Hematopoietic multipotent progenitor cell treated with erythropoietin and hydrocortisone succinate and interleukin-3 and kit ligand, for 4 days (in vitro differentiated cells): ENCODE data around the gene PGBD2.

Experiments
- DNase-seq: peaks from one replicate; pipeline ENCODE4 v3.0.0-alpha.2; 2015

The PGBD2 gene

GRCh38 chr1:248890549-248891498 is 15.2 kb upstream of the PGBD2 start:
- peak; percentile 53 for DNase-seq

DNA sequence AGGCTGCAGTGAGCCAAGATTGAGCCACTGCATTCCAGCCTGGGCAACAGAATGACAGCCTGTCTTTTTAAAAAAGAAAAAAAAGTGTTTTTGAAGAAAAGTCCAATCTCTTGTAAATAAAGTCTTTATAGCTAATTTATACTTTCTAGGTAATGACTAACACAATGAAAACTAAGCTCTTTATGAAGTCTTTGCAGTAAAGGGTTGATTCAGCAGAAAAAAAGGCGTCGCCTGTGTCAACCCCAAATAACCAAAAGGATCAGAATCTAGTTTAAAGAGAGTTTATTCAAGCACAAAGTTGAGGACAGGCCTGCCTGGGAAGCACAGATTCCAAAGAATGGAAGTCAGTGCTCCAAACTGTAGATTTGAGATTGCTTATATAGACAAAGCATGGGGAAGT is 14.3 kb upstream of the PGBD2 start:
- peak; percentile 34 for DNase-seq

GRCh38 chr1:248892590-248892989 is 13.4 kb upstream of the PGBD2 start:
- no peak for DNase-seq

- DNase-seq = no peak
These were observed 11.2 kb upstream of the PGBD2 start for GRCh38 chr1:248894837-248895236.

DNA sequence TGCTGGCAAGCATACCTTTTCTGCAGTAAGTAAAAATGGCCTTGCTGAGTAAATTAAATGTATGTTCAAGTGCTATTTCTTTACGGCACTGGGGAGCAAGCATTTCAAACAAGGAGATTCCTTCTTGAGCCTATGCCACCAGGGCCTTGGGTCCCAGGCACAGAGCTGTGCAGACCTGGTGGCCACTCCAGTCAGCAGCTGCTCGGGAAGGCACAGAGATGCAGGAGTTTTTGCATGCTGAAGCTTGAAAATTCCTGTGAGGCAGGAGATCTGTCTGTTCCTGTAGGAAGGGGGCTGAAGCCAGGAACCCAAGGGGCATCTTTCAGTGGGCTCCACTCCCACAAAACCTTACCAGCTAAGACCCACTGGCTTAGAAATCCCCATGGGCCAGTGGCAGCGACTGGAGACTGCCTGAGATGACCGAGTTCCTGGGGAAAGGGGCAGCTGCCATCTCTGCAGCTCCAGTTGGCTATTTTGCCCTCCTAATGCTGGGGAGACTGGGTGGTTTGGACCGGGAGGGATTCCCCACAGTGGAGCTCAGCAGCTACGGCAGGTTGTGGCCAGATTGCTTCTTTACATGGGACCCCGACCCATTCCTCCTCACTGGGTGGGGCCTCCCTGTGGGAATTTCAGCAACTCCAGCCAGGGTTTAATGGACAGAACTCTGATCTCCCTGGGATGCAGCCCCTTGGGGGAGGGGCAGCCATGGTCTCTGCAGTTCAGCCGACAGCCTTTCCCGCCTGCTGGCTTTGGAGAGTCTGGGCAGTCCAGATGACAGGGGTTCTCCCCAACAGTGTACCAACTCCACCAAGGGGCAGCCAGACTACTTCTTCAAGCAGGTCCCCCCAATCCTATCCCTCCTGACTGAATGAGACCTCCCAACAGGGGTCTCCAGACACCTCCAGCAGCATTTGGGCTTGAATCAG is 8.4 kb upstream of the PGBD2 start:
- no peak for DNase-seq

DNA sequence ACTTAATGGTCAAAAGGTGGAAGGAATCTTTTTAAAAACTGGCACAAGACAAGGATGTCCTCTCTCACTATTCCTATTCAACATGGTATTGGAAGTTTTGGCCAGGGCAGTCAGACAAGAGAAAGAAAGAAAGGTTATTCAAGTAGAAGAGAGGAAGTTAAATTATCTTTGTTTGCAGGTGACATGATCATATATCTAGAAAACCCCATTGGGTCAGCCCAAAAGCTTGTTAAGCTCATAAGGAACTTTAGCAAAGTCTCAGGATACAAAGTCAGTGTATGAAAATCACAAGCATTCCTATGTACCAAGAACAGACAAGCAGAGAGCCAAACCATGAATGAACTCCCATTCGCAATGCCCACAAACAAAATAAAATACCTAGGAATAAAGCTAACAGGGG is 5.4 kb upstream of the PGBD2 start:
- DNase-seq = no peak

DNA sequence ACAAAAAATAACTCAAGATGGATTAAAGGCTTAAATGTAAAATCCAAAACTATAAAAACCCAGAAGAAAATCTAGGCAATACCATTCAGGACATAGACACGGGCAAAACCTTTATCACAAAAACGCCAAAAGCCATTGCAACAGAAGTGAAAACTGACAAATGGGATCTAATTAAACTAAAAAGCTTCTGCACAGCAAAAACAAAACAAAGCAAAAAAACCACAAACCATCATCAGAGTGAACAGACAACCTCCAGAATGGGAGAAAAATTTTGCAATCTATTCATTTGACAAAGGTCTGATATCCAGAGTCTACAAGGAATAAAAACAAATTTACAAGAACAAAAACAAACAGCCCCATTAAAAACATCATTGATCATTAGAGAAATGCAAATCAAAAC is 4.5 kb upstream of the PGBD2 start:
- peak; percentile 28 for DNase-seq

- no peak for DNase-seq
These were observed 1.4 kb upstream of the PGBD2 start for GRCh38 chr1:248904437-248905216.

DNA sequence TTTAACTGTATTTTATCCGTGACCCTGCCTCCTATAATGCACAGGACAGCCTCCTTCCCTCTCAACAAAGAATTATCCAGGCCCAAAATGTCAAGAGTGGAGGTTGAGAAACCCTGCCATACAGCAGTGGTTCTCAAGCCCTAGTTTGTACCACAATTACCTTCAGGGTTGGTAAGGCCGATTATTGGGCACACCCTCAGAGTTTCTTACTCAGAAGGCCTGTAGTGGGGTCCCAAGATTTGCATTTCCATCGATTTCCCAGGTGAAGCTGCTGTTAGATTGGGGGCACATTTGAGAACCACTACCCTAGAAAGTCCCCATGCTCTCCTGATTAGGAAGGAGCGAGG is 400 bp upstream of the PGBD2 start:
- no peak for DNase-seq

DNA sequence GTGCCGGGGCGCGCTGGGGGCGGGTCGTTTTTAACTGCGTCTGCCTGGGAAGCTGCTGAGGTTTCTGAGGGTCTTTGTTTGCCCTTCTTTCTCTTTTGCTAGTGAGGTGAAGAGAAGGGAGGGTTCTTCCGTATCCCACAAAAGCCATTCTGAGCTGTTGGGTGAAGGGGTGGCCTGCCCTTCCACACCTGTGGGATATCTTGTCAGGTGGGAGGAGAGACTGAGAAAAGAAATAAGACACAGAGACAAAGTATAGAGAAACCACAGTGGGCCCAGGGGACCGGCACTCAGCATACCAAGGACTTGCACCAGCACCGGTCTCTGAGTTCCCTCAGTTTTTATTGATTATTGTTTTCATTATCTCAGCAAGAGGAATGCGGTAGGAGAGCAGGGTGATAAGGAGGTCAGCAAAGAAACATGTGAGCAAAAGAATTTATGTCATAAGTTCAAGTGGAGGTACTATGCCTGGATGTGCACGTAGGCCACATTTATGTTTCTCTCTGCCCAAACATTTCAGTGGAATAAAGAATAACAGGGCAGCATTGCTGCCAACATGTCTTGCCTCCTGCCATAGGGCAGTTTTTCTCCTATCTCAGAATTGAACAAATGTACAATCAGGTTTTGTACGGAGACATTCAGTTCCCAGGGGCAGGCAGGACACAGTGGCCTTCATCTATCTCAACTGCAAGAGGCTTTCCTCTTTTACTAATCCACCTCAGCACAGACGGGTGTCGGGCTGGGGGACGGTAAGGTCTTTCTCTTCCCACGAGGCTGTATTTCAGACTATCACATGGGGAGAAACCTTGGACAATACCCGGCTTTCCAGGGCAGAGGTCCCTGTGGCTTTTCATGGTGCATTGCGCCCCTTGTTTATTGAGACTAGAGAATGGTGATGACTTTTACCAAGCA is 972 bp downstream of the PGBD2 start:
- DNase-seq = no peak

DNA sequence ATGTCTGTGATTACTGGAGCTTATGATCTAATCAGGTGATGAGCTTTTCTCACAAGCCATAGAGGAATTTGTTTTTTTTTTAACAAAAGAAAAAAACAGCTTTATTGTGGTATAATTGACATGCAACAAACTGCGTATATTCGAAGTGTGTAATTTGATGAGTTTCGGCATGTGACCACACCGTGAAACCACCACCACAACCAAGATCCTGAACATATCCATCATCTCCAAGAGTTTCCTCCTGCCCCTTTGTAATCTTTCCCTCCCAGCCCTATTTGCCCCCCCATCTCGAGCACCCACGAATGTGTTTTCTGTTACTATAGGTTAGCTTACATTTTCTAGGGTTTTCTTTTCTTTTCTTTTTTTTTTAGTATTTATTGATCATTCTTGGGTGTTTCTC is 4.7 kb downstream of the PGBD2 start:
- DNase-seq = no peak

- peak; percentile 53 for DNase-seq
These were observed 7.9 kb downstream of the PGBD2 start for GRCh38 chr1:248913933-248914332.

DNA sequence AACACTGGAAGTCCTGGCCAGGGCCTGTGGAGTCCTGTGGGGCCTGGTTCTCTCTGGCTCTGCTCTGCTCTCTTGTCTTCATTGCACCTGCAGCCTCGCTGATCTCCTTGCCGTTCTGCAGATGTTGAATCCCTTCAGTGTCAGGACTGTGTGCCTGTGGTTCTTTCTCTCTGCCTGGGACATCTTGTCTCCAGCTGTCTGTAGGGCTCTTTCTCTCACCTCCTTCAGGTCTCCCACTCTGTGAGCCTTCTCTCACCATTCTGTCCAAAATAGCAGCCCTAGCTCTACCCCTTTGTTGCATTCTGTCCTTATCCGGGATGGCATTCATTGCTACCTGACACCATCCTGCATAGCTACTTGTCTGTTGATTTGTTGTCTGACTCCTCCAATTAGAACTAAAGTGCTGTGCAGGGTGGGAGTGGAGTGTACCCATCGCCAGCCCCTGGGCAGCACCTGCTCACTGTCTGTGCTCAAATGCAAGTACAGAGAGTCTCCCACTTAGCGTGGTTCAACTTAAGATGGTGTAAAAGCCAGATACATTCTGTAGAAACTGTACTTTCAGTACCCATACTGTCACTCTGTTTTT is 8.9 kb downstream of the PGBD2 start:
- DNase-seq = no peak

DNA sequence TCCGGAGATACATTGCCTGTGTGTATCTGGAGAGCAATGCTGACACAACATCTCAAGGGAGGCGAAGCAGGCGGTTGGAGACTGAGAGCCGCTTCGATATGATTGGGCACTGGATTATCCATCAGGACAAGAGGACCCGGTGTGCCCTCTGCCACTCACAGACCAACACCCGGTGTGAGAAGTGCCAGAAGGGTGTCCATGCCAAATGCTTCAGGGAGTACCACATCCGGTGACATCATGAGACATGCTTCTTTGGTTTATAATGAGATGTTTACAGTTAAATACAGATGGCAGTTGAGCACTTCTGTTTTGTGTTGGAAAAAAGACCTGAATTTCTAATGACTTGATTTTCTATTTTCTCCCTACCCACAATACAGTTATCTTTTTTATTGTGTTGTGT is 12.1 kb downstream of the PGBD2 start:
- DNase-seq = no peak

GRCh38 chr1:248923352-248924338 is 17.6 kb downstream of the PGBD2 start:
- no peak for DNase-seq

DNA sequence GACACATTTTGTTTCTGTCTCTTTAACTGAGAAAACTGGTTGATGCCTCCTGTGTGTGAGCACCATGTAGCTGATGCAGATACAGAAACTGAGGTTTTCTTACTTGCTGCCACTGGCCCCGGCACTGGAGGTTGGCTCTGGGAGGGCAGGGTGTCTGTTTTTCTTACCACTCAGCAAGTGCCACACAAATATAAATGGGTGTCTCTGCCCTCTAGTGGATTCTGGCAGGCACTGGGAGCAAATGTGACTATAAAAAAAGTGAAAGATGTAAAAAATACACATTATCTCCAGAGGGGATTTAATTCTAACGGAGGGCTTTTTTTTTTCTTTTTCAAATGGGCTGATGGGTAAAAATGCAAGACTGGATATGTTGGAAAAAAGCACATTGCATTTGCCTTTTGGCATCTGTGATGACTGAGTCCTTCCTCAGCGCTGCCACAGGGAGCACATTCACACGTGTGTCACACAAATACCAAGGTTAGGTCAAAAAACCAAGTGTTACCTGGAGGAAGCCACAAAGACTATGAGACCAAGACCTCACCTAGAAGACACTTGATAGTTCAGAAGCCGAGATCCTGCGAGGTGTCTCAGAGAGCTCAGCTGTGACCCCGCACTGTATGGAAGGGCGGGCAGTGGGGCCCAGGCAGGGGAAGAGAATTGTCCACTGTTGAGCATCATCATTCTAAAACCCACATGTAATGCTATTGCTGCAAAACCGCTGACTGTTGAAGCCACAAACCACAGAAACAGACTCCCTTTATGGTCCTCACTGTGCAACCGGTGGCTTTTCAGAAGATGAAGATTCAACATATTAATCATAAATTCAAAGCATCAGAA is 18.9 kb downstream of the PGBD2 start:
- peak; percentile 94 for DNase-seq

DNA sequence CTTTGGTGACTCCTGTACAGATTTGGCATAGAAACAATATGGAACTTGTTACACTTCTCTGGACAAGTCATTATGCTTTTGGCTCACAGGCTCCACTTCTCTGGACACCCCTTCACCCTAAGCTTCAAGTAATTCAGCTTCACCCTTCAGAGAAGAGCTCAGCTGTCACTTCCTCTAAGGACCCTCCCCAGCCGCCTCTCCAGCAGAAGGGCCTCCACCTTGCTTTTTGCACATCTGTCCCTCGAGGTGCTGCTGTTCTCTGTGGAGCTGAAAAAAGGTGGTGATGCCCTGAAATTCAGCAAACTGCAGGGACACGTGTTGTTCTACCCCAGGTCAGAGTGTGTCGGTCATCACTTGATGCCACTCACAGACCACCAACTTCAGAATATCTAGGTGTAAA is 19.8 kb downstream of the PGBD2 start:
- peak; percentile 37 for DNase-seq

GRCh38 chr1:248926401-248927182 is 20.6 kb downstream of the PGBD2 start:
- DNase-seq = peak; percentile 78
